Upper lobe of right lung (tissue), 1 donor: ENCODE data around the gene NRXN3. TPM values are rescaled to one million over a fixed set of nuclear protein-coding genes. Genes with fewer than 3 reads are reported as not detected.

ENCODE experiments used
- ATAC-seq: fragments of 200-7000 bp; cut with Tn5 transposase; one replicate; pipeline ENCODE4 v1.9.1; 2020; ENCODE audit warnings: mild to moderate bottlenecking, moderate library complexity
- DNase-seq: peaks from one replicate; pipeline ENCODE4 v3.0.0-alpha.2; 2020
- H3K27ac ChIP-seq: fragments of 200-600 bp; one replicate; pipeline ENCODE4 v1.8.0; 2022
- H3K27me3 ChIP-seq: fragments of 200-600 bp; one replicate; pipeline ENCODE4 v1.8.0; 2022; ENCODE audit warnings: mild to moderate bottlenecking
- H3K36me3 ChIP-seq: fragments of 200-600 bp; one replicate; pipeline ENCODE4 v1.8.0; 2022
- H3K4me1 ChIP-seq: fragments of 200-600 bp; one replicate; pipeline ENCODE4 v1.8.0; 2022
- H3K4me3 ChIP-seq: fragments of 200-600 bp; one replicate; pipeline ENCODE4 v1.8.0; 2022; ENCODE audit warnings: mild to moderate bottlenecking
- H3K9me3 ChIP-seq: fragments of 200-600 bp; one replicate; pipeline ENCODE4 v1.8.0; 2022
- CTCF ChIP-seq: fragments of 200-600 bp; IDR thresholded peaks from one replicate; pipeline ENCODE4 v1.8.0; 2022; ENCODE audit warnings: antibody characterized with exemption
- intact Hi-C: fragments of 100-400 bp; cut with DNase I; formaldehyde crosslinking; loops from one replicate; pipeline ENCODE4 v1.11.0; 2022
- total RNA-seq: library from RNA; stranded (reverse); fragmentation: NEBNext Ultra II Directional; extraction: Animal tissue kit (Norgen Biotek cat#: 25700); gene quantifications from one replicate; pipeline ENCODE4 v1.2.1, GENCODE V29; 2021
- donor health status: DM: no; HTN: yes; CAD: no; lungs with severe emphysema.

NRXN3 gene
- total RNA-seq, 1 donor from 2014 or later, result 10.0 TPM

DNA sequence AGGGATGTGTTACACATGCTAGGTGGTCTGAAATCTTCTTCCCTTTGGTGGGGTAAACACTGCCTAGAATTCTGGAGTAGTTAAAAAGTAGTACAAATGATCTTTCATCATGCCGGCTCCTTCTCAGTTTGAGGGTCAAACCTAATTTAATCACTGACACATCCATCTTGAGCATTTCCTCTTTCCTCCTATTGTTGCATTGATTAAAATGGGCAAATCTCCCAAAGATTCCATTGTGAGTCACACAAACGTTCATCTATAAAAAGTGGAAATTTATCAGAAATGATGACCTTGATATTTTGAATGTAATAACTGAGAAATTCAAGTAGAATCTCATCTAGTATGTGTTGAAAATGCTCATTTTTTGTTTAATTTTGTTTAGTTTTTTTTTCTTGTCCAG, 996.0 kb downstream of the NRXN3 start:
- intact Hi-C loops, result no loop called here
- no peak for ATAC-seq
- H3K27me3 ChIP-seq, result no peaks in the 10 kb centered on the region

GRCh38 chr14:79167957-79168356, 997.8 kb downstream of the NRXN3 start:
- Histone ChIP-seq H3K4me1 (no peaks in the 10 kb centered on the region), H3K36me3 (no peaks in the 10 kb centered on the region), H3K9me3 (peaks cover 4% of the 10 kb centered on the region), H3K27me3 (no peaks in the 10 kb centered on the region), H3K27ac (no peak overlapping the region), H3K4me3 (no peak overlapping the region)
- TF ChIP-seq CTCF, result no peak
- DNase-seq (no peak), ATAC-seq (no peak)
- intact Hi-C loops, result no loop called here

More for the DNA sequence above, 996.0 kb downstream of the NRXN3 start:
- no peak for DNase-seq
- Histone ChIP-seq H3K36me3 (no peaks in the 10 kb centered on the region), H3K4me3 (no peak overlapping the region), H3K4me1 (no peaks in the 10 kb centered on the region), H3K27ac (no peak overlapping the region), H3K9me3 (peaks cover 4% of the 10 kb centered on the region)
- TF ChIP-seq CTCF, result no peak

DNA sequence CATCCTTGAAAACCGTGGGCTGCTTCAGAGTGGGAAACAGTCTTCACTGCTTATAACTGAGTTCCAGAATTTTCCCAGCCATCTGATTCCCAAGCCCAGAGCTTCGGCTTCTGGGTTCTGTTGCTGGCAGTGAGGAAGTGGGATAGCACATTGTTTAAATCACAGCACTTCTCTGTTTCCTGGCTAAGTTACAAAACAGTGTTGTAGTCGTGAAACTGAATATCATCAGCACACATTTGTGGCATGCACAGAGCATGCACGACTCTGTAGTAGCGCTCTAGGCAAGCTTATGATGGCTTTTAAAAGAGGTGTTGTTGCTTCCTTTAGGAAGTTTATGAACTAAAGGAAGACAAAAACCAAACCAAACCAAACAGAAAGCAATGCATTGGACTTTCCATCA, 1005.5 kb downstream of the NRXN3 start:
- no peak for DNase-seq
- Histone ChIP-seq H3K36me3 (no peaks in the 10 kb centered on the region), H3K9me3 (no peaks in the 10 kb centered on the region), H3K27ac (no peak overlapping the region), H3K27me3 (no peaks in the 10 kb centered on the region), H3K4me3 (no peak overlapping the region), H3K4me1 (no peaks in the 10 kb centered on the region)
- TF ChIP-seq CTCF, result no peak
- no peak for ATAC-seq
- intact Hi-C loops, result no loop called here

DNA sequence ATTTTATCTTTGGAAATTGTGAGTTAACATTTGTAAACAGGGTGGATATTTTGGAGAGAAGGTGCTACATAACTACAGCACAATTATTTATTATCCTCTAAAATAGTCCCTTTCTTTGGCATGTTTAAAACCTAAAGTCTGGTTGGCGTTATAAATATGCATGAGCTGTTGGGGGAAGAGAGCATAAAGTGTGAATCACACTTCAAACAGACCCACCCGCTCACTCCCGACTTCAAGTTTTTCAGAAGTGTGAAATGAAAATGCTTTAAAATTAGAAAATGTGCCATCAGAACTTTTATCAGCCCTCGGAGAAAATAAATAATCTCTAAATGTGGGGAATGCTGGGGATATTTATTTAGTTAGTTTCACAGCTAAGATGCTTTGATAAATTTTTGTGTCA, 1006.9 kb downstream of the NRXN3 start:
- H3K4me3 ChIP-seq, result no peak overlapping the region
- no peaks in the 10 kb centered on the region for H3K9me3 ChIP-seq
- DNase-seq (no peak), ATAC-seq (no peak)
- H3K27me3 ChIP-seq, result no peaks in the 10 kb centered on the region
- no peak for TF ChIP-seq CTCF
- no peak overlapping the region for H3K27ac ChIP-seq
- intact Hi-C loops, result no loop called here
- no peaks in the 10 kb centered on the region for H3K4me1 ChIP-seq
- no peaks in the 10 kb centered on the region for H3K36me3 ChIP-seq

DNA sequence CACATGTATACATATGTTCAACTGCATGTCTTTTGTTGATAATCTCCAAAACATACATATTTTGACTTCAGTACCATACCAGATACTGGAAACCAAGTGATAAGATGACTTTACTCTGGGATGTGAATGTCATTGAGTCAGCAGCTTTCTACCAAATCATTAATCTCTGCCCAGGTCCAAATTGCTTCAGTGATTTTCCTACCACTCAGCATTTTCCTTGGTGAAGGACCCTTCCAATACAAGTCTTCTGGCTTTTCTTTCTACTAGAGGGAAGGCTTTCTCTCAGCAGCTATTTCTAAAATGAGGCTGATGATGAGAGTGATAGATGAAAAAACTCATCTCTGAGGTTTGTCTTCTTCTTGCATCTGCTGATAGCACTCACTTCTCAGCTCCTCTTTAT, 1008.5 kb downstream of the NRXN3 start:
- no peak for DNase-seq
- H3K27me3 ChIP-seq, result no peaks in the 10 kb centered on the region
- ATAC-seq, result no peak
- intact Hi-C loops, result no loop called here
- no peaks in the 10 kb centered on the region for H3K4me1 ChIP-seq
- no peak for TF ChIP-seq CTCF
- H3K9me3 ChIP-seq, result no peaks in the 10 kb centered on the region
- H3K27ac ChIP-seq, result no peak overlapping the region
- no peak overlapping the region for H3K4me3 ChIP-seq
- no peaks in the 10 kb centered on the region for H3K36me3 ChIP-seq

GRCh38 chr14:79179985-79180384, 1009.8 kb downstream of the NRXN3 start:
- H3K36me3 ChIP-seq, result no peaks in the 10 kb centered on the region
- no peaks in the 10 kb centered on the region for H3K9me3 ChIP-seq
- H3K27me3 ChIP-seq, result no peaks in the 10 kb centered on the region
- no peak for TF ChIP-seq CTCF
- intact Hi-C loops, result no loop called here
- DNase-seq, result no peak
- H3K27ac ChIP-seq, result no peak overlapping the region
- no peaks in the 10 kb centered on the region for H3K4me1 ChIP-seq
- ATAC-seq, result no peak
- no peak overlapping the region for H3K4me3 ChIP-seq
